HepG2 (cell line): ENCODE data around the gene SKIL. TPM values are rescaled to one million over a fixed set of nuclear protein-coding genes. Genes with fewer than 3 reads are reported as not detected.

Source experiments
- ARID3A ChIP-seq: IDR thresholded peaks from 2 replicates; pipeline ENCODE4 v1.6.1; 2012; ENCODE audit warnings: low read depth, low read length, improper control_type of control experiment
- CTCF ChIP-seq: sonication (generic); formaldehyde crosslinking; IDR thresholded peaks from 2 replicates; pipeline ENCODE4 v1.5.0; 2020; ENCODE audit warnings: mild to moderate bottlenecking, missing genetic modification reagents, moderate library complexity
- DPF2 ChIP-seq: sonication (generic); formaldehyde crosslinking; IDR thresholded peaks from 2 replicates; pipeline ENCODE4 v1.4.0; 2020; ENCODE audit warnings: mild to moderate bottlenecking, low read depth, missing genetic modification reagents, borderline replicate concordance
- PAX8 ChIP-seq: sonication (generic); formaldehyde crosslinking; IDR thresholded peaks from 2 replicates; pipeline ENCODE4 v1.8.0; 2022; ENCODE audit warnings: mild to moderate bottlenecking, missing genetic modification reagents, borderline replicate concordance
- TBX2 ChIP-seq: sonication (generic); formaldehyde crosslinking; IDR thresholded peaks from 2 replicates; pipeline ENCODE4 v1.5.0; 2020; ENCODE audit warnings: missing genetic modification reagents, mild to moderate bottlenecking, borderline replicate concordance
- THRA ChIP-seq: sonication (generic); formaldehyde crosslinking; IDR thresholded peaks from 2 replicates; pipeline ENCODE4 v1.4.0; 2020; ENCODE audit warnings: missing genetic modification reagents, borderline replicate concordance
- ZNF230 ChIP-seq: sonication (generic); formaldehyde crosslinking; IDR thresholded peaks from 2 replicates; pipeline ENCODE4 v1.4.0; 2020; ENCODE audit warnings: mild to moderate bottlenecking, missing genetic modification reagents
- ZNF567 ChIP-seq: sonication (generic); formaldehyde crosslinking; IDR thresholded peaks from 2 replicates; pipeline ENCODE4 v1.8.1; 2023; ENCODE audit warnings: mild to moderate bottlenecking, missing genetic modification reagents, borderline replicate concordance
- ZNF850 ChIP-seq: sonication (generic); formaldehyde crosslinking; conservative IDR thresholded peaks from 2 replicates; pipeline ENCODE4 v1.9.0; 2021; ENCODE audit warnings: mild to moderate bottlenecking, missing genetic modification reagents
- polyA plus RNA-seq, 8 experiments: library from polyadenylated mRNA; depleted of rRNA in 3 of 8; stranded (reverse) in 7 of 8; unstranded in 1 of 8; fragments of >200 nt; fragmentation: Illumina TruSeq in 4 of 8; extraction: Trizol in 4 of 8; gene quantifications; 2 replicates each; pipeline versions ENCODE4 v1.2.1 to v1.2.3, GENCODE V29; 2011 to 2016; ENCODE audit warnings: low read depth in 4 of 8, missing spikeins in 1 of 8, mixed read lengths in 1 of 8; ENCODE audit not compliant: insufficient read depth in 1 of 8
- total RNA-seq, 5 experiments: library from RNA; depleted of rRNA; stranded (reverse); fragments of >200 nt; fragmentation: Illumina TruSeq; extraction: Trizol; gene quantifications; 2 replicates each; pipeline ENCODE4 v1.2.3, GENCODE V29; 2016; ENCODE audit warnings: low read depth in 1 of 5
- TF ChIP-seq, protein P1 (sequence below): sonication (generic); formaldehyde crosslinking; IDR thresholded peaks from 2 replicates; pipeline ENCODE4 v1.5.1; 2020; ENCODE audit warnings: mild to moderate bottlenecking, missing genetic modification reagents, borderline replicate concordance
- TF ChIP-seq, protein P2 (sequence below): IDR thresholded peaks from 2 replicates; pipeline ENCODE4 v1.6.1; 2016
- TF ChIP-seq, protein P3 (sequence below): sonication (generic); formaldehyde crosslinking; IDR thresholded peaks from 2 replicates; pipeline ENCODE4 v1.8.1; 2023; ENCODE audit warnings: mild to moderate bottlenecking, inconsistent platforms, moderate library complexity, missing genetic modification reagents, borderline replicate concordance

The SKIL gene
- total and polyA plus RNA-seq, 2 of the 13 experiments (the other 11 are each of a cell fraction or from before 2014, with no cell fraction given) = 5.2 to 20.7 TPM

GRCh38 chr3:170331143-170331542 lies 26.4 kb upstream of the SKIL start (continued):
- TF ChIP-seq ZNF567 (CRISPR knock-in tag) (no peak), ZNF850 (CRISPR knock-in tag) (no peak), DPF2 (CRISPR knock-in tag) (peak; percentile 61; the same call in 1 of the 2 replicates), THRA (peak; percentile 71; the same call in 1 of the 2 replicates), TBX2 (CRISPR knock-in tag) (peak; percentile 83), CTCF (no peak), ARID3A (peak; percentile 54; the same call in 1 of the 2 replicates), ZNF230 (0 out of 2 replicates have a peak, but pooled peaks have one; percentile 11), PAX8 (CRISPR knock-in tag) (no peak)
- TF ChIP-seq, protein P1, sequence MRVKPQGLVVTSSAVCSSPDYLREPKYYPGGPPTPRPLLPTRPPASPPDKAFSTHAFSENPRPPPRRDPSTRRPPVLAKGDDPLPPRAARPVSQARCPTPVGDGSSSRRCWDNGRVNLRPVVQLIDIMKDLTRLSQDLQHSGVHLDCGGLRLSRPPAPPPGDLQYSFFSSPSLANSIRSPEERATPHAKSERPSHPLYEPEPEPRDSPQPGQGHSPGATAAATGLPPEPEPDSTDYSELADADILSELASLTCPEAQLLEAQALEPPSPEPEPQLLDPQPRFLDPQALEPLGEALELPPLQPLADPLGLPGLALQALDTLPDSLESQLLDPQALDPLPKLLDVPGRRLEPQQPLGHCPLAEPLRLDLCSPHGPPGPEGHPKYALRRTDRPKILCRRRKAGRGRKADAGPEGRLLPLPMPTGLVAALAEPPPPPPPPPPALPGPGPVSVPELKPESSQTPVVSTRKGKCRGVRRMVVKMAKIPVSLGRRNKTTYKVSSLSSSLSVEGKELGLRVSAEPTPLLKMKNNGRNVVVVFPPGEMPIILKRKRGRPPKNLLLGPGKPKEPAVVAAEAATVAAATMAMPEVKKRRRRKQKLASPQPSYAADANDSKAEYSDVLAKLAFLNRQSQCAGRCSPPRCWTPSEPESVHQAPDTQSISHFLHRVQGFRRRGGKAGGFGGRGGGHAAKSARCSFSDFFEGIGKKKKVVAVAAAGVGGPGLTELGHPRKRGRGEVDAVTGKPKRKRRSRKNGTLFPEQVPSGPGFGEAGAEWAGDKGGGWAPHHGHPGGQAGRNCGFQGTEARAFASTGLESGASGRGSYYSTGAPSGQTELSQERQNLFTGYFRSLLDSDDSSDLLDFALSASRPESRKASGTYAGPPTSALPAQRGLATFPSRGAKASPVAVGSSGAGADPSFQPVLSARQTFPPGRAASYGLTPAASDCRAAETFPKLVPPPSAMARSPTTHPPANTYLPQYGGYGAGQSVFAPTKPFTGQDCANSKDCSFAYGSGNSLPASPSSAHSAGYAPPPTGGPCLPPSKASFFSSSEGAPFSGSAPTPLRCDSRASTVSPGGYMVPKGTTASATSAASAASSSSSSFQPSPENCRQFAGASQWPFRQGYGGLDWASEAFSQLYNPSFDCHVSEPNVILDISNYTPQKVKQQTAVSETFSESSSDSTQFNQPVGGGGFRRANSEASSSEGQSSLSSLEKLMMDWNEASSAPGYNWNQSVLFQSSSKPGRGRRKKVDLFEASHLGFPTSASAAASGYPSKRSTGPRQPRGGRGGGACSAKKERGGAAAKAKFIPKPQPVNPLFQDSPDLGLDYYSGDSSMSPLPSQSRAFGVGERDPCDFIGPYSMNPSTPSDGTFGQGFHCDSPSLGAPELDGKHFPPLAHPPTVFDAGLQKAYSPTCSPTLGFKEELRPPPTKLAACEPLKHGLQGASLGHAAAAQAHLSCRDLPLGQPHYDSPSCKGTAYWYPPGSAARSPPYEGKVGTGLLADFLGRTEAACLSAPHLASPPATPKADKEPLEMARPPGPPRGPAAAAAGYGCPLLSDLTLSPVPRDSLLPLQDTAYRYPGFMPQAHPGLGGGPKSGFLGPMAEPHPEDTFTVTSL (CRISPR knock-in tag) = peak; percentile 89
- TF ChIP-seq, protein P2, sequence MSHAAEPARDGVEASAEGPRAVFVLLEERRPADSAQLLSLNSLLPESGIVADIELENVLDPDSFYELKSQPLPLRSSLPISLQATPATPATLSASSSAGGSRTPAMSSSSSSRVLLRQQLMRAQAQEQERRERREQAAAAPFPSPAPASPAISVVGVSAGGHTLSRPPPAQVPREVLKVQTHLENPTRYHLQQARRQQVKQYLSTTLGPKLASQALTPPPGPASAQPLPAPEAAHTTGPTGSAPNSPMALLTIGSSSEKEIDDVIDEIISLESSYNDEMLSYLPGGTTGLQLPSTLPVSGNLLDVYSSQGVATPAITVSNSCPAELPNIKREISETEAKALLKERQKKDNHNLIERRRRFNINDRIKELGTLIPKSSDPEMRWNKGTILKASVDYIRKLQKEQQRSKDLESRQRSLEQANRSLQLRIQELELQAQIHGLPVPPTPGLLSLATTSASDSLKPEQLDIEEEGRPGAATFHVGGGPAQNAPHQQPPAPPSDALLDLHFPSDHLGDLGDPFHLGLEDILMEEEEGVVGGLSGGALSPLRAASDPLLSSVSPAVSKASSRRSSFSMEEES = peak; percentile 87; the same call in 1 of the 2 replicates
- TF ChIP-seq, protein P3, sequence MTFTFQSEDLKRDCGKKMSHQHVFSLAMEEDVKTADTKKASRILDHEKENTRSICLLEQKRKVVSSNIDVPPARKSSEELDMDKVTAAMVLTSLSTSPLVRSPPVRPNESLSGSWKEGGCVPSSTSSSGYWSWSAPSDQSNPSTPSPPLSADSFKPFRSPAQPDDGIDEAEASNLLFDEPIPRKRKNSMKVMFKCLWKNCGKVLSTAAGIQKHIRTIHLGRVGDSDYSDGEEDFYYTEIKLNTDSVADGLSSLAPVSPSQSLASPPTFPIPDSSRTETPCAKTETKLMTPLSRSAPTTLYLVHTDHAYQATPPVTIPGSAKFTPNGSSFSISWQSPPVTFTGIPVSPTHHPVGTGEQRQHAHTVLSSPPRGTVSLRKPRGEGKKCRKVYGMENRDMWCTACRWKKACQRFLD = no peak
